ENCODE results near the gene SELENOI. TPM values are rescaled to one million over a fixed set of nuclear protein-coding genes. Genes with fewer than 3 reads are reported as not detected.

The SELENOI gene
- total and polyA plus RNA-seq, 2 of the 4 experiments (the other 2 are of a cell fraction): 5.1 to 25.1 TPM

DNA sequence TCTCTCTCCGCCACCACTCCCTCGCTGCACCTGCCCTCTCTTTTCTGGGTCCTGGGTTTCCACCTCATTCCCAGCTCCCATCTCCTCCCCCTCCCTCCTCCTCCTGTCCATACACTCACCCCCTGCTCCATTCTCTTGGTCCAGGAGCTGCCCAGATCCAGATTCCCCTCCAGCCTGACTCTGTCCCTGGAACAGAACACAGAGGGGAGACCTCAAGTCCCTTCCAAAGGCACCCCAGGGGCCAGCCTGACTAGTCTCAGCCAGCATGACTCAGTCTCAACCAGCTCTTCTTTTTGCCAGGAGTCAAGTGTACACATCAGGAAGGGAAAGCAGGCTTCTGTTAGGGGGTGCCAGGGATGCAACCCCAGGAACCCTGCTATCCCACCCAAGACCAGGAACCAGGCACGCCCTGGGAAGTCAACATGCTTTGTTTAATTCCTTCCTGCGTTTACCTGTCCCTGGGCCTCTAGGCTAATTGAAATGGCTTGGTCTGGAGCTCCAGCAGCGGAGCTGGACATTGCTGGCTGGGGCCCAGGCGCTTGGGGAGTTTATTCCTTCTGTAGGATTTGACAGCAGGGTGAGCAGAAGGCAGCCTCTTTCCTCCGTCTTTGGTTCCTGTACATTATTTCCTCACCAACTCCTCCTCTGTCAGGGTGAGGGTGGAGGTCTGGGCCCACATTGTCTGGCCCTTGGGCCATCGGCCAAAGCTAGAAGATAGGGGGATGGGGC is 28.4 kb upstream of the SELENOI start:
- CTCF ChIA-PET: no interaction called here
- H3K9me1 ChIP-seq (ENCODE audit: insufficient read depth, low read length): no peaks in the 10 kb centered on the region

More for the DNA sequence above, 28.4 kb upstream of the SELENOI start:
- dilution Hi-C loops (cut with HindIII; ENCODE audit: low sequenced_read_pairs, unreplicated experiment): no loop called here
- Histone ChIP-seq H2BK20ac (ENCODE audit: low read depth, low read length) (no peak overlapping the region), H3K4me1 (ENCODE audit: control insufficient read depth, insufficient read depth, low read length) (no peaks in the 10 kb centered on the region), H2BK15ac (ENCODE audit: low read depth, low read length) (no peak overlapping the region), H3K4me3 (ENCODE audit: insufficient read depth, low read depth, low read length) (no peak overlapping the region), H4K20me1 (ENCODE audit: insufficient read depth, low read length) (no peaks in the 10 kb centered on the region), H2BK5ac (ENCODE audit: low read depth, low read length, poor library complexity, severe bottlenecking) (no peak overlapping the region), H2AK9ac (replicated peaks; ENCODE audit: low read depth, low read length, poor library complexity) (peak overlapping the region; percentile 7), H4K8ac (ENCODE audit: low read depth in 2 of 2, low read length in 2 of 2) (no peak overlapping the region), H3K27ac (ENCODE audit: insufficient read depth, low read length) (no peak overlapping the region), H3K4me2 (ENCODE audit: low read depth, low read length) (no peak overlapping the region), H3K4ac (ENCODE audit: low read depth, low read length) (no peak overlapping the region), H2AFZ (replicated peaks; ENCODE audit: low read length, poor library complexity) (no peak overlapping the region), H3K14ac (replicated peaks; ENCODE audit: low read depth, low read length) (no peak overlapping the region), H3K27me3 (ENCODE audit: control insufficient read depth, insufficient read depth, low read length) (peaks cover 44% of the 10 kb centered on the region), H3K23ac (ENCODE audit: low read depth, low read length) (no peak overlapping the region), H2BK120ac (ENCODE audit: low read depth, low read length) (no peak overlapping the region), H3K79me1 (ENCODE audit: low read depth in 1 of 2, low read length in 2 of 2) (no peaks in the 10 kb centered on the region), H4K5ac (ENCODE audit: low read depth, low read length) (no peak overlapping the region), H3K9ac (ENCODE audit: low read depth, low read length) (no peak overlapping the region), H3K36me3 (ENCODE audit: control insufficient read depth, insufficient read depth, low read length) (no peaks in the 10 kb centered on the region), H4K91ac (ENCODE audit: insufficient read depth, low read depth, low read length) (no peak overlapping the region), H3K18ac (ENCODE audit: low read depth, low read length) (no peak overlapping the region), H2AK5ac (ENCODE audit: low read depth, low read length) (no peak overlapping the region), H3K9me3 (ENCODE audit: control insufficient read depth, insufficient read depth, low read length) (no peaks in the 10 kb centered on the region), H3K56ac (ENCODE audit: extremely low read depth, insufficient read depth, low read length) (no peak overlapping the region)
- in situ Hi-C loops (cut with MboI; ENCODE audit: low sequenced_read_pairs): no loop called here
- no TSS peak for BruUV-seq (replicated peaks)
- DNase-seq (no peak), ATAC-seq (ENCODE audit: low read depth) (peak; percentile 63)
- WGBS, 2 experiments (ENCODE audit: extremely low coverage in 2 of 2, insufficient read length in 1 of 2): 75% methylated on average over 4 of the region's 8 CpGs; no CpG with 5 or more reads in 1 of the 2 experiments
- no peak for TF ChIP-seq NFE2L2 (IDR thresholded peaks at IDR 0.05; ENCODE audit: low read depth, low read length)
- TF ChIP-seq CHD1 (IDR thresholded peaks at IDR 0.05; ENCODE audit: low read depth, low read length): no peak
- TF ChIP-seq RFX5 (IDR thresholded peaks at IDR 0.05; ENCODE audit: low read depth, low read length): no peak
- TF ChIP-seq CEBPB (IDR thresholded peaks at IDR 0.05; ENCODE audit: low read depth, low read length): no peak
- TF ChIP-seq SMC3 (IDR thresholded peaks at IDR 0.05; ENCODE audit: low read depth, low read length): no peak
- TF ChIP-seq POLR2A (IDR thresholded peaks at IDR 0.05; ENCODE audit: low read depth, low read length): no peak
- TF ChIP-seq ELK1 (IDR thresholded peaks at IDR 0.05; ENCODE audit: borderline replicate concordance, low read depth, low read length): no peak
- TF ChIP-seq, protein P1, sequence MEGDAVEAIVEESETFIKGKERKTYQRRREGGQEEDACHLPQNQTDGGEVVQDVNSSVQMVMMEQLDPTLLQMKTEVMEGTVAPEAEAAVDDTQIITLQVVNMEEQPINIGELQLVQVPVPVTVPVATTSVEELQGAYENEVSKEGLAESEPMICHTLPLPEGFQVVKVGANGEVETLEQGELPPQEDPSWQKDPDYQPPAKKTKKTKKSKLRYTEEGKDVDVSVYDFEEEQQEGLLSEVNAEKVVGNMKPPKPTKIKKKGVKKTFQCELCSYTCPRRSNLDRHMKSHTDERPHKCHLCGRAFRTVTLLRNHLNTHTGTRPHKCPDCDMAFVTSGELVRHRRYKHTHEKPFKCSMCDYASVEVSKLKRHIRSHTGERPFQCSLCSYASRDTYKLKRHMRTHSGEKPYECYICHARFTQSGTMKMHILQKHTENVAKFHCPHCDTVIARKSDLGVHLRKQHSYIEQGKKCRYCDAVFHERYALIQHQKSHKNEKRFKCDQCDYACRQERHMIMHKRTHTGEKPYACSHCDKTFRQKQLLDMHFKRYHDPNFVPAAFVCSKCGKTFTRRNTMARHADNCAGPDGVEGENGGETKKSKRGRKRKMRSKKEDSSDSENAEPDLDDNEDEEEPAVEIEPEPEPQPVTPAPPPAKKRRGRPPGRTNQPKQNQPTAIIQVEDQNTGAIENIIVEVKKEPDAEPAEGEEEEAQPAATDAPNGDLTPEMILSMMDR (conservative IDR thresholded peaks at IDR 0.05; ENCODE audit: low read depth, low read length): no peak
- TF ChIP-seq, protein P2, sequence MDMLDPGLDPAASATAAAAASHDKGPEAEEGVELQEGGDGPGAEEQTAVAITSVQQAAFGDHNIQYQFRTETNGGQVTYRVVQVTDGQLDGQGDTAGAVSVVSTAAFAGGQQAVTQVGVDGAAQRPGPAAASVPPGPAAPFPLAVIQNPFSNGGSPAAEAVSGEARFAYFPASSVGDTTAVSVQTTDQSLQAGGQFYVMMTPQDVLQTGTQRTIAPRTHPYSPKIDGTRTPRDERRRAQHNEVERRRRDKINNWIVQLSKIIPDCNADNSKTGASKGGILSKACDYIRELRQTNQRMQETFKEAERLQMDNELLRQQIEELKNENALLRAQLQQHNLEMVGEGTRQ (IDR thresholded peaks at IDR 0.05; ENCODE audit: low read depth, low read length): no peak
- no peak for TF ChIP-seq RAD21 (IDR thresholded peaks at IDR 0.05; ENCODE audit: low read length)
- no peak for TF ChIP-seq MAFK (IDR thresholded peaks at IDR 0.05; ENCODE audit: low read depth, low read length)
- no peak for TF ChIP-seq FOS (IDR thresholded peaks at IDR 0.05; ENCODE audit: low read depth, low read length)
- TF ChIP-seq MAZ (IDR thresholded peaks at IDR 0.05; ENCODE audit: borderline replicate concordance, low read depth, low read length): no peak
- intact Hi-C loops (cut with micrococcal nuclease): no loop called here
- POLR2A ChIA-PET (ENCODE audit: unreplicated experiment): no interaction called here
